Mesenchymal stem cell (in vitro differentiated cells and primary cell): ENCODE measurements around the gene INSC.

Experiments used
- DNase-seq: peaks from one replicate; pipeline ENCODE4 v3.0.0-alpha.2; 2013
- H2AFZ ChIP-seq: one replicate; pipeline ENCODE4 v1.6.1; 2013; ENCODE audit warnings: low read depth, mild to moderate bottlenecking, control low read depth, inconsistent platforms, low read length, moderate library complexity
- H2AK5ac ChIP-seq: 2 replicates; pipeline ENCODE4 v1.6.1; 2013; ENCODE audit warnings: low read length, moderate library complexity, mild to moderate bottlenecking, inconsistent platforms; ENCODE audit not compliant: severe bottlenecking
- H2BK120ac ChIP-seq: one replicate; pipeline ENCODE4 v1.6.1; 2013; ENCODE audit warnings: low read depth, mild to moderate bottlenecking, inconsistent platforms, low read length, moderate library complexity
- H2BK12ac ChIP-seq, 2 experiments: one replicate each; pipeline ENCODE4 v1.6.1; 2013; ENCODE audit warnings: inconsistent platforms in 2 of 2, low read length in 2 of 2, mild to moderate bottlenecking in 2 of 2, moderate library complexity in 2 of 2, control low read depth in 1 of 2
- H2BK15ac ChIP-seq: one replicate; pipeline ENCODE4 v1.6.1; 2013; ENCODE audit warnings: mild to moderate bottlenecking, low read depth, inconsistent platforms; ENCODE audit not compliant: poor library complexity, severe bottlenecking
- H2BK5ac ChIP-seq: 2 replicates; pipeline ENCODE4 v1.6.1; 2013; ENCODE audit warnings: low read depth, mild to moderate bottlenecking, low read length, control low read depth, inconsistent platforms; ENCODE audit not compliant: poor library complexity, severe bottlenecking
- H3K14ac ChIP-seq, 2 experiments: one replicate each; pipeline ENCODE4 v1.6.1; 2013; ENCODE audit warnings: inconsistent platforms in 2 of 2, low read length in 2 of 2, control low read depth in 1 of 2, mild to moderate bottlenecking in 1 of 2, moderate library complexity in 1 of 2
- H3K18ac ChIP-seq, 2 experiments: one replicate each; pipeline ENCODE4 v1.6.1; 2013; ENCODE audit warnings: inconsistent platforms in 2 of 2, low read length in 2 of 2, control low read depth in 1 of 2, low read depth in 1 of 2, mild to moderate bottlenecking in 1 of 2
- H3K23ac ChIP-seq, 2 experiments: one replicate each; pipeline ENCODE4 v1.6.1; 2013; ENCODE audit warnings: inconsistent platforms in 2 of 2, low read length in 2 of 2, mild to moderate bottlenecking in 2 of 2, moderate library complexity in 2 of 2, control low read depth in 1 of 2
- H3K27ac ChIP-seq: 2 replicates; pipeline ENCODE4 v1.5.1; 2013; ENCODE audit warnings: mild to moderate bottlenecking, moderate library complexity, low read length, control low read depth, inconsistent platforms; ENCODE audit not compliant: poor library complexity, severe bottlenecking
- H3K27me3 ChIP-seq, 2 experiments: 2 replicates each; pipeline versions ENCODE4 v1.6.1 to v1.7.0; 2013; ENCODE audit warnings: low read length in 2 of 2, mild to moderate bottlenecking in 2 of 2, moderate library complexity in 2 of 2, control low read depth in 1 of 2, inconsistent platforms in 1 of 2; ENCODE audit not compliant: control insufficient read depth in 1 of 2, insufficient read depth in 1 of 2
- H3K36me3 ChIP-seq, 2 experiments: 2 replicates each; pipeline versions ENCODE4 v1.6.1 to v1.7.0; 2013; ENCODE audit warnings: low read length in 2 of 2, control low read depth in 1 of 2, inconsistent platforms in 1 of 2, low read depth in 1 of 2, mild to moderate bottlenecking in 1 of 2; ENCODE audit not compliant: insufficient read depth in 2 of 2, control insufficient read depth in 1 of 2
- H3K4ac ChIP-seq, 2 experiments: one replicate each; pipeline ENCODE4 v1.6.1; 2013; ENCODE audit warnings: inconsistent platforms in 2 of 2, low read length in 2 of 2, mild to moderate bottlenecking in 2 of 2, moderate library complexity in 2 of 2, control low read depth in 1 of 2, low read depth in 1 of 2
- H3K4me1 ChIP-seq: 2 replicates; pipeline ENCODE4 v1.6.1; 2013; ENCODE audit warnings: low read depth, low read length, control low read depth; ENCODE audit not compliant: control insufficient read depth, insufficient read depth
- H3K4me2 ChIP-seq: 2 replicates; pipeline ENCODE4 v1.6.1; 2013; ENCODE audit warnings: low read length, mild to moderate bottlenecking, inconsistent platforms; ENCODE audit not compliant: poor library complexity, severe bottlenecking
- H3K4me3 ChIP-seq, 2 experiments: 2 replicates each; pipeline versions ENCODE4 v1.5.1 to v1.7.0; 2013; ENCODE audit warnings: low read length in 2 of 2, mild to moderate bottlenecking in 2 of 2, control low read depth in 1 of 2, low read depth in 1 of 2; ENCODE audit not compliant: insufficient read depth in 1 of 2
- H3K79me1 ChIP-seq: replicated peaks from 2 replicates; pipeline ENCODE4 v1.6.1; 2013; ENCODE audit warnings: mild to moderate bottlenecking, control low read depth, low read length, inconsistent platforms; ENCODE audit not compliant: poor library complexity, severe bottlenecking
- H3K9ac ChIP-seq: 2 replicates; pipeline ENCODE4 v1.7.0; 2013; ENCODE audit warnings: mild to moderate bottlenecking, low read length, moderate library complexity
- H3K9me3 ChIP-seq: 2 replicates; pipeline ENCODE4 v1.7.0; 2013; ENCODE audit warnings: mild to moderate bottlenecking, low read length; ENCODE audit not compliant: control insufficient read depth
- H4K8ac ChIP-seq: one replicate; pipeline ENCODE4 v1.6.1; 2013; ENCODE audit warnings: inconsistent platforms, mild to moderate bottlenecking, low read length, moderate library complexity
- H4K91ac ChIP-seq: one replicate; pipeline ENCODE4 v1.6.1; 2013; ENCODE audit warnings: mild to moderate bottlenecking, low read length, inconsistent platforms
- WGBS: methylation state at CpG from one replicate; pipeline ENCODE4 v1.1.7; 2013; ENCODE audit warnings: mixed read lengths; 5-methylcytosine and 5-hydroxymethylcytosine counted together

The INSC gene

DNA sequence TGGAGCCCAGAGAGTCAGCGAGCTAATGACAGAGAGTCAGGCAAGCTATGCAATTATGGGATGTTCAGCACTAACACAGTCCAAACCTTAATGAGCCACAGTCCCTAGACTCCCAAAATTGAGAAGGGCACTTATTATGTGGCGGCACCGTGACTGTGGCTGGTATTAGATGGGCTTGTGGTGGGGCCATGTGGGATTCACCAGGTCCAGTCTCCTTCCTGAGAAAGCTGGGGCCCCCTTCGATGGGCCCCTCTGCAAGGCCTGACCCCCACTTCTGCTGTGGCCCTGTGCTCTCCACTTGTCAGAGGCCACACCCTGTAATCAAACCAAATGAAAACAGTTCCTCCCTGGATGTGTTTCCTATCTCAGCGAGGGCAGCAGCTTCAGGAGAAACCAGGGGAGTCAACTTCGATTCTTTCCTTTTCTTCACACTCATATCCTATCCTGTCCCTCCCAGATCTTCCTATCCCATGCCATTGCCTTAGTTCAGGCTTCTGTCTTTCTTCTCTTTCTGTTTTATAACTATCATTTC, 42.9 kb downstream of the INSC start:
- H3K27ac ChIP-seq = no peak overlapping the region
- WGBS = 69% methylated on average over 6 of the region's 6 CpGs
- no peak for DNase-seq
- H3K9ac ChIP-seq = peak overlapping the region; percentile 11
- H2BK15ac ChIP-seq = no peak overlapping the region
- H2BK12ac ChIP-seq = peak overlapping the region; percentile 15 to 96
- no peaks in the 10 kb centered on the region for H3K79me1 ChIP-seq
- H2BK5ac ChIP-seq = no peak overlapping the region
- peak overlapping the region in 1 of 2 experiments; percentile 9 for H3K14ac ChIP-seq
- peaks cover 9% of the 10 kb centered on the region for H3K4me1 ChIP-seq
- H3K18ac ChIP-seq = peak overlapping the region; percentile 23 to 91
- H2BK120ac ChIP-seq = peak overlapping the region; percentile 23
- peak overlapping the region; percentile 52 for H4K91ac ChIP-seq
- H3K9me3 ChIP-seq = no peaks in the 10 kb centered on the region
- no peak overlapping the region for H2AK5ac ChIP-seq
- no peak overlapping the region for H2AFZ ChIP-seq
- peak overlapping the region; percentile 41 for H4K8ac ChIP-seq
- H3K27me3 ChIP-seq = no peaks in the 10 kb centered on the region
- H3K4me3 ChIP-seq = no peak overlapping the region
- H3K36me3 ChIP-seq = no peaks in the 10 kb centered on the region
- H3K4ac ChIP-seq = peak overlapping the region; percentile 71 to 81
- H3K23ac ChIP-seq = peak overlapping the region in 1 of 2 experiments; percentile 87
- no peak overlapping the region for H3K4me2 ChIP-seq

DNA sequence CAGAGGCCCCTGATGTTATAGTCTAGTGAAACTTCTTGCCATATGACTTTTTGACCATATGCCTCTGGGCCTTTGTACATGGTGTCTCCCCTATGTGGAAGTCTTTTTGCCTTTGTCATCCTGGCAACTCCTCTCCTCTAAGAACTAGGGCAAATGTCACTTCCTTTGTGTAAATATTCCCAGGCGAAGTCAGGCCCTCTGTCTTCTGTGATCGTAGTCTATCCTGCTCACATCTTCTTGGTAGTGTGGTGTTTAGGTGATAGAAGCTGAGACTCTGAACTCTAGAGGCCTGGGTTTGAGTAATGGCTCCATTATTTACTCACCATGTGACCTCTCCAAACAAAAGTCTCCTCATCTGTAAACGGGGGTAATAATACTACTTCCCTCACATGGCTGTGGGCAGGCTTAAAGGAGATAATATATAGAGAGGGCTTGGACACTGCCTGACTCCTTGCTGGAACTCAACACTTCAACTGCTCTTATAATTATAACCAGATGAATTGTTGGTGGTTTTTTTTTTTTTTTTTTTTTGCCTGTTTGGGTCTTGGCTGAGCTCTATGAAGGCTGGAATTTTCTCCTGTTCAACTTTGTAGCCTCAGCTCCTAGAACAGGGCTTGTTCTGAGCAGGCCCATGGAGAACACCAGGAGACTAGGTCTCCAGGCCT, 43.8 kb downstream of the INSC start:
- Histone ChIP-seq H3K9me3 (no peaks in the 10 kb centered on the region), H4K91ac (peak overlapping the region; percentile 90), H3K4me2 (no peak overlapping the region), H3K79me1 (no peaks in the 10 kb centered on the region), H2BK5ac (no peak overlapping the region), H2BK120ac (peak overlapping the region; percentile 56), H3K18ac (peak overlapping the region; percentile 14 to 95), H3K4ac (peak overlapping the region in 1 of 2 experiments; percentile 55), H2AFZ (no peak overlapping the region), H3K27ac (no peak overlapping the region), H3K4me3 (no peak overlapping the region), H3K27me3 (no peaks in the 10 kb centered on the region), H3K36me3 (no peaks in the 10 kb centered on the region), H3K14ac (peak overlapping the region in 1 of 2 experiments; percentile 74), H2AK5ac (no peak overlapping the region), H3K9ac (peak overlapping the region; percentile 11), H2BK12ac (peak overlapping the region in 1 of 2 experiments; percentile 98), H3K4me1 (peaks cover 9% of the 10 kb centered on the region), H3K23ac (peak overlapping the region in 1 of 2 experiments; percentile 98), H2BK15ac (no peak overlapping the region), H4K8ac (peak overlapping the region; percentile 66)
- peak; percentile 96 for DNase-seq
- WGBS = 0% methylated on average over 2 of the region's 3 CpGs

DNA sequence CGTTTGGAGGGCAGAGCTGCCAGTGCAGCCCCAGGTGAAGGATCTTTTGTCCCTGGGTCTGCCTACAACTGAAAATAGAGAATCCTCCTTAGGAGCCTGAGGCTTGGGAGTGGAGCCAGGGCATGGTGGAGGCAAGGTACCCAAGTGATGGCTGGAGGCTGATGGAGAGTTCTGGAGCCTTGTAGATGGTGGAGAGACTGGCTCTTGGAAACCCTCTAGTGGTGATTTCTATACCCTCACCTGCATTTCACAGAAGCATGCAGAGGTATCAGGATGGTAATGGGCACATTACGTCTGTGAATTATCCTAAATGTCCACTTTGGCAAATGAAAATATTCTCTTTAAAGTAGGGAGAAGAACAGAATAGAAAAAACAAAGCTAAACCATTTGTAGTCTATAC, 44.4 kb downstream of the INSC start:
- Histone ChIP-seq H3K27me3 (no peaks in the 10 kb centered on the region), H3K14ac (peak overlapping the region in 1 of 2 experiments; percentile 74), H3K4me1 (peaks cover 9% of the 10 kb centered on the region), H3K79me1 (no peaks in the 10 kb centered on the region), H3K23ac (peak overlapping the region in 1 of 2 experiments; percentile 98), H3K4ac (peak overlapping the region; percentile 55 to 79), H2AK5ac (no peak overlapping the region), H2BK12ac (peak overlapping the region; percentile 75 to 98), H3K4me3 (no peak overlapping the region), H4K8ac (peak overlapping the region; percentile 66), H3K9ac (no peak overlapping the region), H2BK15ac (no peak overlapping the region), H3K36me3 (no peaks in the 10 kb centered on the region), H3K4me2 (no peak overlapping the region), H4K91ac (peak overlapping the region; percentile 90), H3K18ac (peak overlapping the region; percentile 14 to 95), H2BK5ac (no peak overlapping the region), H3K27ac (no peak overlapping the region), H2BK120ac (peak overlapping the region; percentile 56), H2AFZ (no peak overlapping the region), H3K9me3 (no peaks in the 10 kb centered on the region)
- WGBS = 72% methylated on average over 1 of the region's 2 CpGs
- peak; percentile 67 for DNase-seq

DNA sequence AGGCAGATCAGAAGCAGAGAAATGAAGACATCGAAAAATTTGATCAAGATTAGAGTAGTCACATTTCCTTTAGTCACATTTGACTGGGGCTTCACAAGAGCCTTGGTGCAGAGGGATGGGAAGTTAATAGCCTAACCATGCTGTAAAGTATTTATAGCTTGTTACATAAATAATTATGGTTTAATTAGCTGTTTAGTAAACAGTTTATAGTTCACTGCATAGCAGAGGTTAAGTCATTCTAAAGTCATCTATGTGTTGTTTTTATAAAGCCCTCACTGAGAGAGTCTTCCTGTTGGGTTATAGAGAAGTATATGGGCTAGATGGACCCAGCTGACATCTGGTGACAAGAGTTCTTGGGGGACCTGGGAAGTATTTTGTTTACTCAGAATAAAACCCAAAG, 47.1 kb downstream of the INSC start:
- H3K79me1 ChIP-seq = no peaks in the 10 kb centered on the region
- H3K27me3 ChIP-seq = no peaks in the 10 kb centered on the region
- H2BK15ac ChIP-seq = no peak overlapping the region
- no peak overlapping the region for H4K91ac ChIP-seq
- H3K4ac ChIP-seq = no peak overlapping the region
- no peak overlapping the region for H2BK5ac ChIP-seq
- no peak overlapping the region for H4K8ac ChIP-seq
- no peak overlapping the region for H3K4me3 ChIP-seq
- no peak overlapping the region for H3K14ac ChIP-seq
- no peak overlapping the region for H3K27ac ChIP-seq
- H2BK12ac ChIP-seq = peak overlapping the region in 1 of 2 experiments; percentile 28
- H3K4me2 ChIP-seq = no peak overlapping the region
- no peak overlapping the region for H2AFZ ChIP-seq
- H3K9ac ChIP-seq = no peak overlapping the region
- H3K18ac ChIP-seq = peak overlapping the region in 1 of 2 experiments; percentile 38
- no peaks in the 10 kb centered on the region for H3K36me3 ChIP-seq
- no peaks in the 10 kb centered on the region for H3K9me3 ChIP-seq
- DNase-seq = peak; percentile 63
- no peak overlapping the region for H3K23ac ChIP-seq
- no peak overlapping the region for H2BK120ac ChIP-seq
- H2AK5ac ChIP-seq = no peak overlapping the region
- H3K4me1 ChIP-seq = peaks cover 9% of the 10 kb centered on the region
- WGBS = 50% methylated on average over 1 of the region's 1 CpG
